Panc1 (cell line): ENCODE measurements around the gene FAM83G. TPM values are rescaled to one million over a fixed set of nuclear protein-coding genes. Genes with fewer than 3 reads are reported as not detected.

Experiments used
- ATAC-seq: fragments of 200-7000 bp; cut with Tn5 transposase; 2 replicates; pipeline ENCODE4 v1.9.1; 2020; ENCODE audit warnings: mild to moderate bottlenecking, moderate library complexity
- BruUV-seq: library from RNA; stranded (reverse); fragments of 400-500 nt; replicated peaks from 2 replicates; lab custom pipeline; 2021; lab: Mats Ljungman, UMichigan
- CTCF ChIA-PET: fragments of 300-600 bp; sonication (Branson Sonifier 250); formaldehyde crosslinking; loops from one replicate; lab custom pipeline; 2022; ENCODE audit warnings: antibody characterized with exemption; lab: Charles Lee
- POLR2A ChIA-PET: fragments of 300-600 bp; sonication (Branson Sonifier 250); formaldehyde crosslinking; loops from one replicate; lab custom pipeline; 2022; ENCODE audit warnings: antibody characterized with exemption; lab: Charles Lee
- DNase-seq: peaks from one replicate; pipeline ENCODE4 v3.0.0-alpha.2; 2010; ENCODE audit warnings: low read depth, low spot score
- H3K27ac ChIP-seq: 2 replicates; pipeline ENCODE4 v1.5.1; 2011; ENCODE audit warnings: mild to moderate bottlenecking, low read length, inconsistent platforms
- H3K27me3 ChIP-seq: fragments of 200-500 bp; sonication (Bioruptor generic); 2 replicates; pipeline ENCODE4 v1.6.0; 2014; ENCODE audit warnings: low read length, inconsistent platforms; ENCODE audit not compliant: control insufficient read depth, insufficient read depth
- H3K36me3 ChIP-seq: fragments of 200-500 bp; sonication (Bioruptor generic); 2 replicates; pipeline ENCODE4 v1.5.1; 2014; ENCODE audit warnings: inconsistent platforms, mild to moderate bottlenecking, low read length, moderate library complexity; ENCODE audit not compliant: control insufficient read depth, insufficient read depth
- H3K4me1 ChIP-seq: 2 replicates; pipeline ENCODE4 v1.5.1; 2011; ENCODE audit warnings: inconsistent platforms, mild to moderate bottlenecking, low read length, moderate library complexity; ENCODE audit not compliant: control insufficient read depth, insufficient read depth
- H3K4me3 ChIP-seq, 2 experiments: 2 replicates each; pipeline ENCODE4 v1.5.1; 2011 to 2012; ENCODE audit warnings: low read depth in 2 of 2, low read length in 2 of 2, mild to moderate bottlenecking in 2 of 2, inconsistent platforms in 1 of 2, moderate library complexity in 1 of 2
- H3K9me3 ChIP-seq: fragments of 200-500 bp; sonication (Bioruptor generic); 2 replicates; pipeline ENCODE4 v1.5.1; 2014; ENCODE audit warnings: low read depth, mild to moderate bottlenecking, inconsistent platforms, low read length, moderate library complexity; ENCODE audit not compliant: control insufficient read depth, insufficient read depth
- POLR2AphosphoS5 ChIP-seq: IDR thresholded peaks from 2 replicates; pipeline ENCODE4 v1.6.1; 2012; ENCODE audit warnings: mild to moderate bottlenecking, low read depth, low read length, moderate library complexity
- SIN3A ChIP-seq: IDR thresholded peaks from 2 replicates; pipeline ENCODE4 v1.6.1; 2012; ENCODE audit warnings: low read depth, mild to moderate bottlenecking, low read length, moderate library complexity, borderline replicate concordance; ENCODE audit not compliant: insufficient read depth
- TCF7L2 ChIP-seq: IDR thresholded peaks from 2 replicates; pipeline ENCODE4 v1.6.1; 2011; ENCODE audit warnings: mild to moderate bottlenecking, low read depth, low read length, inconsistent platforms
- in situ Hi-C: cut with HindIII; loops from 2 replicates; pipeline ENCODE4 v1.10.0; 2016; ENCODE audit warnings: low sequenced_read_pairs, low pct_unique_long_range_greater_than_20kb
- intact Hi-C: fragments of 100-400 bp; cut with micrococcal nuclease; formaldehyde crosslinking; loops from one replicate; pipeline ENCODE4 v1.10.0; 2022; ENCODE audit not compliant: unreplicated experiment
- total RNA-seq: library from RNA; stranded (reverse); gene quantifications from one replicate; pipeline ENCODE4 v1.2.1, GENCODE V29; 2021; ENCODE audit not compliant: unreplicated experiment
- TF ChIP-seq, protein P1 (sequence below): fragments of 450-650 bp; IDR thresholded peaks from 2 replicates; pipeline ENCODE4 v1.5.1; 2017; ENCODE audit warnings: mild to moderate bottlenecking
- TF ChIP-seq, protein P2 (sequence below), 2 experiments: IDR thresholded peaks; 2 replicates each; pipeline ENCODE4 v1.6.1; 2011 to 2012; ENCODE audit warnings: low read depth in 2 of 2, control low read depth in 1 of 2, low read length in 1 of 2, mild to moderate bottlenecking in 1 of 2, moderate library complexity in 1 of 2; ENCODE audit not compliant: insufficient read depth in 1 of 2

The FAM83G gene
- total RNA-seq, 1 experiment from 2014 or later = 17.3 TPM

DNA sequence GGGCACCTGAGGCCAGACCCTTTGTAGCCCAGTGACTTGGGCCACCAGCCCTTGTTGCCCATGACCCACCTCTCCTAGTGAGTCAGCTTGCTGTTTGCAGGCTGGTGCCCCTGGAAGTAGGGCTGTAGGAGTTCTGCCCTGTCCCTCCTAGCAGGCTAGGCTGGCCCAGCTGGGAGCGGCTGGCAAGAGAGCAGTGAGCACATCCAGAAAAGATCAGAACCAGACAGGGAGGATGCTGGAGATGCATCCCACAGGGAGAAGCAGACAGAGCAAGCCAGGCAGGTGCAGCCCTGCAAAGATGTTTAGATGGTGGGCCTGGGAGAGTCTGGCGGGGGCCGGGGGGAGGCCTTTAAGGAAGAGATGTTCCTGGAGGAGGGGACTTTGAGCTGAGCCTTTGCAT lies 50.2 kb downstream of the FAM83G start:
- no peak for DNase-seq
- H3K4me3 ChIP-seq = no peak overlapping the region
- no peaks in the 10 kb centered on the region for H3K9me3 ChIP-seq
- no peaks in the 10 kb centered on the region for H3K27me3 ChIP-seq
- TF ChIP-seq POLR2AphosphoS5 (no peak), SIN3A (no peak), TCF7L2 (no peak)
- TF ChIP-seq, protein P1, sequence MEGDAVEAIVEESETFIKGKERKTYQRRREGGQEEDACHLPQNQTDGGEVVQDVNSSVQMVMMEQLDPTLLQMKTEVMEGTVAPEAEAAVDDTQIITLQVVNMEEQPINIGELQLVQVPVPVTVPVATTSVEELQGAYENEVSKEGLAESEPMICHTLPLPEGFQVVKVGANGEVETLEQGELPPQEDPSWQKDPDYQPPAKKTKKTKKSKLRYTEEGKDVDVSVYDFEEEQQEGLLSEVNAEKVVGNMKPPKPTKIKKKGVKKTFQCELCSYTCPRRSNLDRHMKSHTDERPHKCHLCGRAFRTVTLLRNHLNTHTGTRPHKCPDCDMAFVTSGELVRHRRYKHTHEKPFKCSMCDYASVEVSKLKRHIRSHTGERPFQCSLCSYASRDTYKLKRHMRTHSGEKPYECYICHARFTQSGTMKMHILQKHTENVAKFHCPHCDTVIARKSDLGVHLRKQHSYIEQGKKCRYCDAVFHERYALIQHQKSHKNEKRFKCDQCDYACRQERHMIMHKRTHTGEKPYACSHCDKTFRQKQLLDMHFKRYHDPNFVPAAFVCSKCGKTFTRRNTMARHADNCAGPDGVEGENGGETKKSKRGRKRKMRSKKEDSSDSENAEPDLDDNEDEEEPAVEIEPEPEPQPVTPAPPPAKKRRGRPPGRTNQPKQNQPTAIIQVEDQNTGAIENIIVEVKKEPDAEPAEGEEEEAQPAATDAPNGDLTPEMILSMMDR = no peak
- TF ChIP-seq, protein P2, sequence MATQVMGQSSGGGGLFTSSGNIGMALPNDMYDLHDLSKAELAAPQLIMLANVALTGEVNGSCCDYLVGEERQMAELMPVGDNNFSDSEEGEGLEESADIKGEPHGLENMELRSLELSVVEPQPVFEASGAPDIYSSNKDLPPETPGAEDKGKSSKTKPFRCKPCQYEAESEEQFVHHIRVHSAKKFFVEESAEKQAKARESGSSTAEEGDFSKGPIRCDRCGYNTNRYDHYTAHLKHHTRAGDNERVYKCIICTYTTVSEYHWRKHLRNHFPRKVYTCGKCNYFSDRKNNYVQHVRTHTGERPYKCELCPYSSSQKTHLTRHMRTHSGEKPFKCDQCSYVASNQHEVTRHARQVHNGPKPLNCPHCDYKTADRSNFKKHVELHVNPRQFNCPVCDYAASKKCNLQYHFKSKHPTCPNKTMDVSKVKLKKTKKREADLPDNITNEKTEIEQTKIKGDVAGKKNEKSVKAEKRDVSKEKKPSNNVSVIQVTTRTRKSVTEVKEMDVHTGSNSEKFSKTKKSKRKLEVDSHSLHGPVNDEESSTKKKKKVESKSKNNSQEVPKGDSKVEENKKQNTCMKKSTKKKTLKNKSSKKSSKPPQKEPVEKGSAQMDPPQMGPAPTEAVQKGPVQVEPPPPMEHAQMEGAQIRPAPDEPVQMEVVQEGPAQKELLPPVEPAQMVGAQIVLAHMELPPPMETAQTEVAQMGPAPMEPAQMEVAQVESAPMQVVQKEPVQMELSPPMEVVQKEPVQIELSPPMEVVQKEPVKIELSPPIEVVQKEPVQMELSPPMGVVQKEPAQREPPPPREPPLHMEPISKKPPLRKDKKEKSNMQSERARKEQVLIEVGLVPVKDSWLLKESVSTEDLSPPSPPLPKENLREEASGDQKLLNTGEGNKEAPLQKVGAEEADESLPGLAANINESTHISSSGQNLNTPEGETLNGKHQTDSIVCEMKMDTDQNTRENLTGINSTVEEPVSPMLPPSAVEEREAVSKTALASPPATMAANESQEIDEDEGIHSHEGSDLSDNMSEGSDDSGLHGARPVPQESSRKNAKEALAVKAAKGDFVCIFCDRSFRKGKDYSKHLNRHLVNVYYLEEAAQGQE (IDR thresholded peaks at IDR 0.05; ENCODE audit: insufficient read depth in 1 of 2, low read depth in 2 of 2, low read length in 1 of 2) = no peak
- no peak overlapping the region for H3K27ac ChIP-seq
- no peaks in the 10 kb centered on the region for H3K36me3 ChIP-seq
- in situ Hi-C loops (no loop called here), intact Hi-C loops (no loop called here)
- no peaks in the 10 kb centered on the region for H3K4me1 ChIP-seq
- no TSS peak for BruUV-seq
- ChIA-PET POLR2A (interaction anchor here (0.6 kb wide), 1 partner anchor 9 kb away, joined by 6 read pairs; no protein-coding TSS in a partner anchor), CTCF (no interaction called here)
- no peak for ATAC-seq

DNA sequence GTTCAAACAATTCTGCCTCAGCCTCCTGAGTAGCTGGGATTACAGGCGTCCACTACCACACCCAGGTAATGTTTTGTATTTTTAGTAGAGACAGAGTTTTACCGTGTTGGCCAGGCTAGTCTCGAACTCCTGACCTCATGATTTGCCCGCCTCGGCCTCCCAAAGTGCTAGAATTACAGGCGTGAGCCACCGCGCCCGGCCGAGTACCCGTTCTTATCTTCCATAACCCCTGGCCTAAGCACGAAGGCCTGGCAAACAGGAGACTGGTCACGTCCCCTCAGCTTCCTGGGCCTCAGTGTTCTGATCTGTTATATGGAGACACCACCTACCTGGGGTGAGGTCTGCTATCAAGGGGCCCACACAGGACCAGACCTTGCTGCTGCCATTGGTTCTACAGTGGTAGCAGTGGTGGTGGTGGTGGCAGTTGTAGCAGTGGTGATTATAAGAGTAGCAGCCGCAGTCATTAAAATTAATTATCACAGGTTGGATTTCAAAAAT lies 51.3 kb downstream of the FAM83G start:
- intact Hi-C loops = no loop called here
- Histone ChIP-seq H3K27me3 (no peaks in the 10 kb centered on the region), H3K36me3 (no peaks in the 10 kb centered on the region), H3K4me3 (no peak overlapping the region), H3K4me1 (no peaks in the 10 kb centered on the region), H3K27ac (no peak overlapping the region), H3K9me3 (no peaks in the 10 kb centered on the region)
- DNase-seq (no peak), ATAC-seq (no peak)
- CTCF ChIA-PET = interaction anchor here (1.6 kb wide), 1 partner anchor 8 kb away, joined by 5 read pairs; no protein-coding TSS in a partner anchor
- BruUV-seq = no TSS peak
- in situ Hi-C loops = no loop called here
- no peak for TF ChIP-seq POLR2AphosphoS5
- POLR2A ChIA-PET = no interaction called here
